AG09319 (cell line): ENCODE data around the gene PC.

Experiments used
- DNase-seq: peaks from one replicate; pipeline ENCODE4 v3.0.0-alpha.2; 2010; ENCODE audit warnings: low read depth; ENCODE audit errors: extremely low read depth
- CTCF ChIP-seq: IDR thresholded peaks from 2 replicates; pipeline ENCODE4 v1.5.1; 2011; ENCODE audit warnings: low read depth, mild to moderate bottlenecking, inconsistent platforms, low read length, moderate library complexity

The PC gene

DNA sequence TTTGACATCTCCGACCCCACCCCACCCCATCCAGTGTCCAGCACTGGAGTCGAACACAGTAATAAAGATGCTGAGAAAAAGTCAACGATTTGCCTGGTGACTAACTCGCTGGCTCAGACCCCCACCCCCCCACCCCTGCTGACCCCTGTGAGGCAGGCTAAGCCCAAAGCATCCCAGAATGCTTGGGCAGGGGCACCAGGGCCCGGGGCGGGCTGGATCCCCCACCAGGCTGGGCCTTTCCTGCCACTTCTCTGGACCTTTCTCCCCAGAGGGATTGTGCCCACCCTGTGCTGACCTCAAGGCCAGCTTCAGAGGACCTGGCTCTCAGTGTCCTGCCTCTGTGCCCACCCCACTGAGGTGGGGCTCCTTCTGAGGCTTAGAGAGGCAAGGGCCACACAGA lies 18.7 kb upstream of the PC start:
- TF ChIP-seq CTCF: no peak
- DNase-seq: no peak

DNA sequence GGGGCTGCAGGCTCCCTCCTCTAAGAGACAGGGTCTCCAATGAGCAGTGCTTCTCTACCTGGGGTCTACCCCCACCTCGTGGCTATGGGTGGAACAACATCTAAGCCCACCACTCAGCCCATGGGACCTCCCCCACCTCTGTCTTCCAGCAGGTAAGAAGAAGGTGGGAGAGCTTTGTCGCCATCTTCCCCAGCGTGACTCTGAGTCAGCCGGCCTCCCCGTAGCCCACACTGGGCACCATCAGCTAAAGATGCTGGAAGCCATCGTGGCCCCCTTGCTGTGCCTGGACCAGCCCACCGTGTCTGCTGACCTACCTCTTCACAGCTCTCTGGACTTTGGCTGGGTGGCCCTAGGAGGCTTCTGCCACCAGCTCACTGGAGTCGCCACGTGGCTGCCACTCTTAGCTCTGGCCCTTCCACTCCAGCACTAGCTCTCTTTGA lies 17.9 kb upstream of the PC start:
- TF ChIP-seq CTCF: peak; percentile 76
- no peak for DNase-seq

DNA sequence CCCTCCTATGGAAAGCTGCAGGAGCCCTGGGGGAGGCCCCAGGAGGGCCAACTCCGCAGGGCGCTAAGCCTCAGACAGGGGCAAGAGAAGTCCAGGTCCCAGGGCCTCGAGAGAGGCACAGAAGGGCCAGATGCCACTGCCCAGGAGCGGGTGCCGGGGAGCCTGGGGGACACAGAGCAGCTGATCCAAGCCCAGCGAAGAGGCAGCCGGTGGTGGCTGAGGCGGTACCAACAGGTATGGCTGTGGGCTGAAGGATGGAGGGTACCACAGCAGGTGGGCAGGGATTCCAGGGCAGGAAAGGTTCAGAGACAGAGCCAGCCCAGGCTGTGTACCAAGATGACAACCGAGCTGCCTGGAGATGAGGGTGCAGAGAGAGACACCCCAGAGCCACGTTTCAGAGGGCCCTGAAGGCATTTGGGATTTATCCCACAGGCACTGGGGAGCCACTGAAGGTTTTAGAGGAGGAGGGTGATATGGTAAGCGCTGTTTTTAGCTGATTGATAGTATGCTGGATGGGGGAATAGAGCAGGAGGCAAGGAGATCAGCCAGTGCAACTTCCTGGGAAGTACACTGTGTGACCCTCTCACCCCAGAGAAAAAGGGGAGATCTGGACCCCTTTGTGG lies 17.3 kb upstream of the PC start:
- no peak for TF ChIP-seq CTCF
- no peak for DNase-seq

- no peak for TF ChIP-seq CTCF
- no peak for DNase-seq
Measured at GRCh38 chr11:66974724-66975404, 16.7 kb upstream of the PC start, which contains the start of gene C11orf86. Gene C11orf86 (plus strand): TSS chr11:66975304. CDS start chr11:66975363, 59 bp downstream.

GRCh38 chr11:66973956-66974580 lies 15.9 kb upstream of the PC start:
- DNase-seq: no peak
- no peak for TF ChIP-seq CTCF

DNA sequence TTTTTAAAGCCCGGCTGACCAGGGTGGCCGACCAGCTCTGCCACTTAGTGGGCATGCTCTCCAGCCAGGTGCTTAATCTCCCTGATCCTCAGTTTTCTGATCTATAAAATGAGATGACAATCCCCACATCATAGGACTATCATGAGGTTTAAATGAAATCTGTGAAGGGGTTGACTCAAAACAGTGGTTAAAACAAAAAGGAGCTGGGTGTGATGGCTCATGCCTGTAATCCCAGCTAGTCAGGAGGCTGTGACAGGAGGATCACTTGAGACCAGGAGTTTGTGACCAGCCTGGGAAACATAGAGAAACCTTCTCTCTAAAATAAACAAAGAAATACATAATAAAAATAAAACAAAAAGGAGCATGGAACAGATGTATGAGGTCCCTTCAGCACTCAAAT lies 13.3 kb upstream of the PC start:
- no peak for DNase-seq
- TF ChIP-seq CTCF: no peak

- DNase-seq: peak; percentile 98
Measured at GRCh38 chr11:66970807-66971442, 12.7 kb upstream of the PC start.

More at GRCh38 chr11:66970807-66971442, 12.7 kb upstream of the PC start:
- no peak for TF ChIP-seq CTCF
